GM19351 (cell line): Measurements from ENCODE around the gene CUL4A.
"Not testable (repeated sequence)": the region's sequence is repeated elsewhere in the genome, so short reads cannot be mapped to it uniquely, and the experiment has no call there.

Experiments used
- ATAC-seq: cut with Tn5 transposase; IDR thresholded peaks from one replicate; pipeline ENCODE4 v1.9.1; 2021; ENCODE audit warnings: mild to moderate bottlenecking, moderate library complexity; ENCODE audit not compliant: unreplicated experiment

CUL4A gene

DNA sequence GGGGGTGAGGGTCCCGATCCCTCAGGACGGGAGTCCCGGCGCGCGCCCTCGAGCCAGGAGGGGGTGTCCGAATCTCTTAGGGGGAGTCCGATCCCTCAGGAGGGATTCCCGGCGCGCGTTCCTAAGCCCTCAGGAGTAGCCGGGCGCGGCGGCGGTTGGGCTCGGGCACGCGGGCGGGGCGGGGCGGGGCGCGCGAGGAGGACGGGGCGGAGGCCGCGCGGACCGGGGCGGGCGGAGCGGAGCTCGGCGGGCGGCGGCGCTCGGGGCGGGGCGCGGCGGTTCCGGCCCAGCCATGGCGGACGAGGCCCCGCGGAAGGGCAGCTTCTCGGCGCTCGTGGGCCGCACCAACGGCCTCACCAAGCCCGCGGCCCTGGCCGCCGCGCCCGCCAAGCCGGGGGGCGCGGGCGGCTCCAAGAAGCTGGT, at the start of gene CUL4A:
Gene CUL4A (plus strand): TSS at position 278 of the 423 bp plus-strand sequence. CDS start 15 bp downstream, at position 293.
- ATAC-seq: peak; percentile 38

- no peak for ATAC-seq
Observed at GRCh38 chr13:113159701-113160100, 49.7 kb upstream of the CUL4A start.

DNA sequence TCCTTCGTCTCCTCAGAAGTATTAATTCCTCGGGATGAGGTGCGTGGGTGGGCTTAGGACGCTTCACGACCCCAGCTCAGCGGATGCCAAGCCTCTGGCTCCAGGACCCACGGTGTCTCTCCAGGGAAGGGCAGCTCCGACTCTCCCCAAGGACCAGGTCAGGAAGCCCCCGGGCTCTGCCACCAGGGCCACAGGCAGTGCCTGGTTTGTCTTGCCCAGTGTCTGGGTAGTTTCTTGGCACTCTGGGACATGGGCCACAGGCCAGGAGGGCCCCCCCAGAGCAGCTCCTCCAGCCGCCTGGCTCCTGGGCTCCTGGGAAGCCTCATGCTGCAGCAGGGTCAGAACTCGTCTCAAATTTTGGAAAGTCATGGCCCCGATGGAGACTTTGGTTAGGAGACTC, 48.4 kb upstream of the CUL4A start:
- no peak for ATAC-seq

GRCh38 chr13:113161433-113161832, 48.0 kb upstream of the CUL4A start:
- no peak for ATAC-seq

DNA sequence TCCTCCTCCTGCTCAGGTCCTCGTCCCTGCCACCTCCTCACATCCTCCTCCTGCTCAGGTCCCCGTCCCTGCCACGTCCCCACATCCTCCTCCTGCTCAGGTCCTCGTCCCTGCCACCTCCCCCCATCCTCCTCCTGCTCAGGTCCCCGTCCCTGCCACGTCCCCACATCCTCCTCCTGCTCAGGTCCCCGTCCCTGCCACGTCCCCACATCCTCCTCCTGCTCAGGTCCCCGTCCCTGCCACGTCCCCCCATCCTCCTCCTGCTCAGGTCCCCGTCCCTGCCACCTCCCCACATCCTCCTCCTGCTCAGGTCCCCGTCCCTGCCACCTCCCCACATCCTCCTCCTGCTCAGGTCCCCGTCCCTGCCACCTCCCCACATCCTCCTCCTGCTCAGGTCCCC, 47.4 kb upstream of the CUL4A start:
- ATAC-seq: not testable (repeated sequence)

DNA sequence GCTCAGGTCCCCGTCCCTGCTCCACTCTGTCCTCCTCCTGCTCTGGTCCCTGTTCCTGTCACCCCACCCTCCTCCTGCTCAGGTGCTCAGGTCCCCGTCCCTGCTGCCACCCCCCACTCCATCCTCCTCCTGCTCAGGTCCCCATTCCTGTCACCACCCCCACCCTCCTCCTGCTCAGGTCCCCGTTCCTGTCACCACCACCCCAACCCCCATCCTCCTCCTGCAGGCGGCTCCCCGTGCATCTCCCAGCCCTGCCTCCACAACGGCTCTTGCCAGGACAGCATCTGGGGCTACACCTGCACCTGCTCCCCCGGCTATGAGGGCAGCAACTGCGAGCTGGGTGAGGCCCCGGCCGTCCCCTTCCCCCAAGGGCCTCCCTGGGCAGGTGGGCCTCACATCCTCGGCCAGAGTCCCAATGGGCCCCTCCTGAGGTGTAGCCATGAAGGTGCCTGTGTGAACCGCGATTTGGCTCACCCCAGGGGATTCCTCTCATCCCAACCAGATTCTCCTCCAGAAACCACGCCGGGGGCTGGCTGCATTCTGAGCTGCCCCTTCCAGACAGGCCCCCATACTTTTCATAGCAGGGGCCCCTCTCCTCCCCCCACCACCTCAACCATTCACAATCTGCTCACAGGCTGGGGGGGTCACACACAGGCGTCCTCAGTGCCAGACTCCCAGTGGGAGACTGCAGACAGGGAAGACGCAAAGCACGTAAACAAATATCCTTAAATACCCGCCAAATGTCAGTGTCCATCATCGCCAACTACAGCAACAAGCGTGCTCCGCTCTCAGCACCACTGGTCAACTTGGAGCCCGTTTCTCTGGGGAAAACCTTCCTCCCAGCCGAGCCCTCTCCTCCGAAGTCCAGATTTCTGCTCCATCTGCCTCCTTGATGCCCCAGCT, 46.4 kb upstream of the CUL4A start:
- no peak for ATAC-seq

DNA sequence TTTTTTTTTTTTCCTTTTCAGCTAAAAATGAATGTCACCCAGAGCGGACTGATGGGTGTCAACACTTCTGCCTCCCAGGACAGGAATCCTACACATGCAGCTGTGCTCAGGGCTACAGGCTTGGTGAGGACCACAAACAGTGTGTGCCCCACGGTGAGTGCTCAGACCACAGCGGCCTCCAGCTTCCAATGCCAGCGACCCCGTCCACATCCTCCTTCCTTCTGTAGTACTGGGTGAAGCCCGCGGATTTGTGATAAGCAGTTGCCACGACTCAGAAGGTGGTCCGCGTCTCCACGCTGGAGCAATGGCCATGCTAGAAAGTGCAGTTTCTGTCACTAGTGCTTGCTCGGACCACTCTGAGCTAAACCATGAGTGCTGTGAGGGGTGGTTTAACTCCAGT, 44.9 kb upstream of the CUL4A start:
- no peak for ATAC-seq

GRCh38 chr13:113166266-113166665, 43.1 kb upstream of the CUL4A start:
- ATAC-seq: no peak

GRCh38 chr13:113166681-113167080, 42.7 kb upstream of the CUL4A start:
- no peak for ATAC-seq

GRCh38 chr13:113167155-113167554, 42.3 kb upstream of the CUL4A start:
- no peak for ATAC-seq

- ATAC-seq: no peak
Observed at GRCh38 chr13:113167575-113167974, 41.8 kb upstream of the CUL4A start.

DNA sequence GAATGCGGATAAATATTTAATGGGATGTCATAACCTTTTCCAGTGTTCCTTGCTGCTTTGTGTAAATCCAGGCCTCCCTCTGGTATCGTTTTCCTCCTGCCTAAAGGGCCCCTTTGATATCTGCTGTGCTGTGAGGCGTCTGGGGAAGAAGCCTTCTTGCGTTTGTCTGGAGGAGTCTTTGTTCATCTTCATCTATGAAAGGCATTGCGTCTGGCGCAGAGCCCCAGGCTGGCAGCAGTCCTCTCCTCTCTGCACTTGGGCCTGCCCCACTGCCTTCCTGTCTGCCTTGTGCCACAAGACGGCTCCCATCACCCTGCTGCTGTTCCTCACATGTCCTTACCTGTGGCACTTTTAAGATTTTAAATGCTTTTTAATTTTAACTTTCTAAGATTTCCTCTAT, 41.2 kb upstream of the CUL4A start:
- ATAC-seq: no peak

- ATAC-seq: no peak
Observed at GRCh38 chr13:113169277-113170272, 39.8 kb upstream of the CUL4A start.

GRCh38 chr13:113170511-113170910, 38.9 kb upstream of the CUL4A start:
- ATAC-seq: no peak

- no peak for ATAC-seq
Observed at GRCh38 chr13:113171250-113172125, 37.9 kb upstream of the CUL4A start.

DNA sequence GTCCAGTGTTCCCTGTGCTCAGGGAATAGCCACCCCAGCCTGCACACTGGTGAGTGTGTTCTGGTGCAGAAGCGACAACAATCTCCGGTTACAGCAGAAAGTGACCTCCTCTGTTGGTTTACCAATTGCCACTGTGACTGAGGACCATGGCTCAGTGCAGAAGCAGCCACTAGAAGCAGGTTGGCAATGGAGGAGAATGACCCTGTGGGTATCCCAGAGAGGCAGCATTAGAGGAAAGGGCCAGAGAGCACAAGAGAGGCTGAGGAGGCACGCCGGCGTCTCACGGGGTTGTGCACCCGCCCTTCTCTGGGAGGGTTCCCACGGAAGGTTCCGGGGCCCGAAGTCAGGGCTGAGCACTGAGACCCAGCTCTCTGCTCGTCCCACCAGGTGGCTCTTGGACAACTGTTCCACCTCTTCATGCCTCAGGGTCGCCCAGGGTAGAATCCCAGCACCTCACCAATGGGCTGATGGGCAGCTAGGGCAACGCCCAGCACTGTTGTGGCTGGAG, 36.9 kb upstream of the CUL4A start:
- no peak for ATAC-seq

GRCh38 chr13:113176280-113176679, 33.1 kb upstream of the CUL4A start:
- no peak for ATAC-seq

DNA sequence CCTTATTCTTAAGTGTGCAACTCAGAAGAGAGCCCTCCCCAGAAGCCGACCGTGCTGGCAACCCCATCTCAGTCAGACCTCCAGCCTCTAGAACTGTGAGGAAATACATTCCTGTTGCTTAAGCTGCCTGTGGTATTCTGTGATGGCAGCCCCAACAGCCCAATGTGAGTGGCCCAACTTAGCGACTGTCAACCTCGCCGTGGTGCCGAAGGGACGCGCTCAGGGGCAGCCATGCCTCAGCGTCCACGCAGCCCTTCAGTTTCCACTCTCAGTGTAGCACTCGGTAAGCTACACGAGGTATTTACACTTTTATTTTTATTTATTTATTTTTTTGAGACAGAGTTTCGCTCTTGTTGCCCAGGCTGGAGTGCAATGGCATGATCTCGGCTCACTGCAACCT, 32.6 kb upstream of the CUL4A start:
- no peak for ATAC-seq

DNA sequence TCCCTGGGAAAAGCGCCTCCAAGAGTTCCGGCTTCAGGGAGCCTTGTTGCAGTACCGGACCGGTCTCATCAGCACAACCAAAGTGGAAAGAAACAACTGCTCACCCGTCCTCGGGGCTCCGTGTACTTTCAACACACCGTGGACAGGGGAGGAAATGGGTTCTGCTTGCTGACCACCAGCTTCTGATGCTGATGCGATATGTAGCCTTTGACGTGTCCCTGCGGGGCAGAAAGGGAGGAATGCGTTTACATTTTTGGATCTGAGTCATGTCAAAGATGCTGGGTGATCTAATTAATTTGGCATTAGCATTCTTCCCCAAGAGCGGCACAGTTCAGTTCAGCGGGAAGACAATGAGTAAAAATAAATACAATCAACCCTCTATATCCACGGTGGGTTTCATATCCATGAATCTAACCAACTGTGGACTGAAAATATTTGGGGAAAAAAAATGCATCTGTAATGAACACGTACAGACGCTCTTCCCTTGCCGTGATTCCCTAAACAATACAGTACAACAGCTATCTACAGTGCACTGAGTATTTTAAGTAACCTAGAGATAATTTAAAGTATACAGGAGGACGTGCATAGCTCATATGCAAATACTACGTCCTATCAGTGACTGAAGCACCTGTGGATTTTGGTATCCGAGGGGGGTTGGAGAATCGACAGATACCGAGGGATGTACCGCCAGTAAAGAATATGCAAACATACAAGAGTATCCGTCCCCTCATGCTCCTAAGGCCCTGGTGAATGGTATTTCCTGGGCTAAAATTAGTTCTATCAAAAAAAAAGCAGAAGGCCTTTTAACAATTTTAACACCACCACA, 31.1 kb upstream of the CUL4A start:
- ATAC-seq: no peak

DNA sequence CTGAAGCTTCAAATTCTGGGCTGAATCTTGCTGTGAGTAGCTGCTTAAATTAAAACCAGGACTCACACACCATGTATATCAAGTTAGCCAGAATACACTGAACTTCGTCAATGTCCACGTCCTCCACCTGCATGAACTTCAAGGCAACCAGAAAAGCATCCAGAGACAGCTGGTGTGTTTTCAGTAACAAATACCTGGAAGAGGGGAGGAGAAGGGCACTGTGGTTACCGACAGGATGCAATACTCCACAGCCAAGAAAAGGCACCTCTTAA, 30.6 kb upstream of the CUL4A start:
- ATAC-seq: no peak
